NCI-H2107 treated with DMSO at 0.1 percent for 48 hours (cell line): ENCODE data around the gene ZNF837.
"Not testable (repeated sequence)": the region's sequence is repeated elsewhere in the genome, so short reads cannot be mapped to it uniquely, and the experiment has no call there.

ENCODE experiments used
- DNase-seq: peaks from one replicate; lab custom pipeline; 2025; ENCODE audit not compliant: unreplicated experiment; lab: John Stamatoyannopoulos, UW

Gene ZNF837

GRCh38 chr19:58396691-58397532 lies 16.1 kb upstream of the ZNF837 start:
- DNase-seq = no peak

GRCh38 chr19:58395979-58396627 lies 15.3 kb upstream of the ZNF837 start:
- no peak for DNase-seq

DNA sequence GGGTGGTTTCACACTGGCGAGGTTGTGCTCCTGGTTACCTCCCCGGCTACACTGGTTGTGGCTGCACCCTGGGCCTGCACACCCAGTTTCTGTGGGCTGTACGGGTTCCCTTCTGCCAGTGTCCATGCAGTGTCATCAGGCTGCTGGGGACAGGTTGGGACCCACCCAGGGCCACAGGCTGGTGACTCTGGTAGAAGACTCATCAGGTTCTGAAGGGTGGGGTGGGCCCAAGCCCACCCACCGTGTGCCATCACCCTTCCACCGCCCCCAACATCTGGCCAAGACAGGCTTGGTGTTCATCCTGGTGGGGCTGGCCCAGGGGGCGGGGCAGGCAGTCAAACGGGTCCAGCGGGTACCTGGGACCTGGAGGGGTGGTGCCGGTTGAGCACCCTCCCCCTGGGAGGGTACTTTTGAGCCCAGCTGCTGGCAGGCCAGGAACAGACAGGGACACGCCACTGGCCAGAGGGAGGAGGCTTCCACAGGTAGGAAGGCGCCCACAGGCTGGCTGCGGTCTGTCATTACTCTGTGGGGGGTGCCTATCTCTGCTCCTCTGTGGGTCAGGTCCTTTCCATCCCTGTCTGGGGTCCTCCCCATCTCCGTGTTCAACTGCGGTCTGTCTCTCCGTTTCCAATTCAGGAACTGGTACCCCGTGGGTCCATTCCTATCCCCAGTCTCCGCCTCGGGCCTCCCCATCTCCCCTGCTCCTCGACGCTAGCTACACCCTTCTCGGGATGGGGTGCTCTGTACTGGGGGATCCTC lies 14.6 kb upstream of the ZNF837 start, which contains the start of gene RNF225:
TSS of gene RNF225 (plus strand) at position 437 of the 759 bp plus-strand sequence. CDS start 434 bp downstream, outside the sequence.
- no peak for DNase-seq

DNA sequence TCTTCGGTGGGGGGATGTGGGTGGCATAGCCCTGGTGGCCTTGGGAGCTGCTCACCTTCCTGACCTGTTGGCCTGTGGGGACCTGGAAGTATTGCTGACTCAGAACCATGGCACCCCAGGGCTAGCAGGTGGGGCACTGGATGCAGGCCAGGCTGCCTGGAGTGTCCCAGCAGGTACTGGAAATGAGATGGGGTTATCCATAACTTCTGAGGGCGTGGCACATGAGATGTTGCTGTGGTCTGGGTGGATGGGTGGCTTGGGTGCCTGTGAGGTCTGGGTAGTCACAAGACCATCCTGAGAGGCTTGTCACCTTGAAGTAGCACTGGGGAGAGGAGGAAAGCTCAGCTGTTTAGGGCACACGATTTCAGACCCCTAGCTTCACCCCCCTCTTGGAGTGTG lies 14.0 kb upstream of the ZNF837 start:
- DNase-seq = no peak

- no peak for DNase-seq
Observed at GRCh38 chr19:58393725-58394033, 12.8 kb upstream of the ZNF837 start.

GRCh38 chr19:58392945-58393724 lies 12.3 kb upstream of the ZNF837 start:
- DNase-seq = no peak

- no peak for DNase-seq
Observed at GRCh38 chr19:58388175-58388526, 7.3 kb upstream of the ZNF837 start.

GRCh38 chr19:58387338-58388174 lies 6.7 kb upstream of the ZNF837 start:
- no peak for DNase-seq

DNA sequence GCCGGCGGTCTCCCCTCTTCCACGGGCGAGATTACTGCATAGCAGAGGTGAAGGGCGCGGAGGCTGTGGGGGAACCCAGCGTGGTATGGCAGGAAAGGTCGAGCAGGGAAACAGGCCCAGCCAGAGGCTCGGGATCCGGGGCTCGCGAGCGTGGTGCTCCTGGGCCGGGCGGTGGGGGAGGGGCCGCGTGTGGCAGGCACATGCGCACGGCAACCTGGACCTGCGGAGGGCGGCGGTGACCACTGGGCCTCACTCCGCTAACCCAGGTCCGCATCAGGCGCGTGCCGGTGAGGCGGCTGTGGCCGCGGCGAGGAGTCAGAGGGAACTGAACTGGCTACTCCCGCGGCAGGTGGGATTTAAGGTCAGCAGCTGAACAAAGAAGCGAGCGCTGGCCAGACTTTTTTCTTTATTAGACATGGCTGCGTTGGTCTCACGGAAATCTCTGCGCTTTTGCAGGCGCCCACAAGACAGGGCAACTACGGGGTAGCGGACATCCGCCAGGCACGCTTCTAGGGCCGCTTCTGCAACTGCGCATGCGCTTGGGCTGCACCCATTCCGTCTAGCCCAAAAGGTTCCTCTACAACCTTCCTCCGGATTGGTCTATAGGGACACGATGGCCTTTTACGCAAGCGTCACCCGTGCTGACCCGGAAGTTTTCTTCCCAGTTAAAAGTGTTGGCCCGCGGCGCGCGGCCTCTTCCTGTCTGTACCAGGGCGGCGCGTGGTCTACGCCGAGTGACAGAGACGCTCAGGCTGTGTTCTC lies 5.9 kb upstream of the ZNF837 start, which contains the start of gene RPS5:
TSS of gene RPS5 (plus strand) at position 694 of the 762 bp plus-strand sequence. CDS start 869 bp downstream, outside the sequence.
- peak; percentile 93 for DNase-seq

DNA sequence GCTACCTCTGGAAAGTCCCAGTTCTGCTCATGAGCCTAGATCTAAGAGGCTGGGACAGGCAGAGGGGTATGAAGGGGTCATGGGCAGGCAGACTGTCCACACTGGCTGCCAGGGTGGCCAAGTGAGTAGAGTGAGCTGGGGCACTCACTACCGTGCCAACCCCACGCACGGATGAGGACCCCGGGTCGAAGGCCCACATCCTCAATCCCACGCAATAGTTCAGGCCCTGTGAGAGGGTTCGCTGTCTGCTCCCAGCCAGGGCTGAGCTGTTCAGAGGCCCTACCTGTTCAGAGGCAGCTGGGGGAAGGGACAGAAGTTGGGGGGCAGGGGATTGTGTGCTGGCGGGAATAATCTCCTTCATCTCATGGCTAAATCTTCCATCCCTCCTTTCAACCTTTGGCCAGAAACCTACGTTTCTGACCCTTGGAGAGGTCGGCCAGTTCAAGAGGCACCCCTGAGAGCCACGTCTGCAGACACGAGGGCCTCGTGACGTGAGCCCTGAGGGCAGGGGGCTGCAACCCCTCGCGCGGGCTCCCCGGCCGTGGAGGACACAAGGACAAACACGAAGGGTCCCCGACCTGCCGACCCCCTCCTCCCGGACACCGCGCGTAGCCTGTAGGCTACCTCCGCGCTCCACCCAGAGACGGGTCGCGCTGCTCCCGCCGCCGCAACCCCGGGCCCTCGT lies 5.2 kb upstream of the ZNF837 start:
- no peak for DNase-seq

- no peak for DNase-seq
Observed at GRCh38 chr19:58385313-58385890, 4.6 kb upstream of the ZNF837 start.

GRCh38 chr19:58382997-58383603 lies 2.3 kb upstream of the ZNF837 start:
- no peak for DNase-seq

DNA sequence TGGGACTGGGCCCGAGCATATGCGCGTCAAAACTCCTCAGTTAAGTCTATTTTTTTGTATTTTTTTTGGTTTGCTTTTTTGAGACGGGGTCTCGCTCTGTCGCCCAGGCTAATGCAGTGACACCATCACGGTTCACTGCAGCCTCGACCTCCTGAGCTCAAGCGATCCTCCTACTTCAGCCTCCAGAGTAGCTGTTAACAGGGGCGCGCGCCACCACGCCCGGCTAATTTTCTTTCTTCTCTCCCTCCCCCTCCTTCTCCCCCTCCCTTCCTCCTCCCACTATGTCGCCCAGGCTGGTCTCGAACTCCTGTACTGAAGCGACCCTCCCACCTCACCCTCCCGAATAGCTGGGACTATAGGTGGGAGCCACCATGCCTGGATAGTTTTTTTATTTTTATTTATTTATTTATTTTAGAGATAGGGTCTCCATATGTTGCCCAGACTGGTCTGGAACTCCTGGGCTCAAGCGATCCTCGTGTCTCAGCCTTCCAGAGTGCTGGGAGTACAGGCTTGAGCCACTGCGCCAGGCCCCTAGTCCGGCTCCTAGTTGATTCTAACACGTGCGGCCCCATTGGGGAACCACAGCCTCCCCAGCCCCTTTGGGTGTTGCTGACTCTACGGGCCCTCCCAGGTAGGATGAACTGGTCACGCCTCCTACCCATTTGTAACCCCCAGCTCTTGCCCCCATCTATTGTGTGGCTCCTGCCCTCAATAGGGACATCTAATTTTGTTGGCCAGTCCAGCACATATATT lies 806 bp upstream of the ZNF837 start:
- no peak for DNase-seq

DNA sequence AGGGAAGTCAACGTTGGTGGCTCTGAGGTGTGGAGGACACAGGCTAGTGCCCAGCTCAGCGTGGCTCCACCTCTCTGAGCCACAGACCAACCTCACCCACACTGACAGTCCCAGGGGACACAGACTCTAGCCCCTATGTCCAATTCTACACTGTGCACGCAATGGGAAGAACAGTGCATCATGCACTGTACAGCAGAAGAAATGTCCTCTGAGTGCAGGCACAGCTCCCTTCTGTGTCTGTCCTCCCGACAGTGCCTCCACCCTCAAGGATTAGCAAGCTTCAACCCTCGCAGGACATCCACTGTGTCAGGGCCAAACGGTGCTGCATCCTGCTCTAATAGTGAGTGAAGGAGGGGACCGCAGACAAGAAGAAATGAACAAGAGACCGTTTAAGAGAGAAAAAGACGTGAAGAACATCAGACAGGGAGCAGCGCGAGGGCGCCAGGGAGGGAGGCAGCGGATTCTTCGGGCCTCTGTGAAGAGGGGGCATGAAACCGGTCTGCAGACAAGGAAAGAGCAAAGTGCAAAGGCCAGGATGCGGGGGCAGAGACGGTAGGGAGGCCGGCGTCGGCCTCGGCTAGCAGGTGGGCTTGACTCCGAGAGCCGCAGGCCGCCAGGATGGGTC lies 681 bp downstream of the ZNF837 start:
- DNase-seq = peak; percentile 45

DNA sequence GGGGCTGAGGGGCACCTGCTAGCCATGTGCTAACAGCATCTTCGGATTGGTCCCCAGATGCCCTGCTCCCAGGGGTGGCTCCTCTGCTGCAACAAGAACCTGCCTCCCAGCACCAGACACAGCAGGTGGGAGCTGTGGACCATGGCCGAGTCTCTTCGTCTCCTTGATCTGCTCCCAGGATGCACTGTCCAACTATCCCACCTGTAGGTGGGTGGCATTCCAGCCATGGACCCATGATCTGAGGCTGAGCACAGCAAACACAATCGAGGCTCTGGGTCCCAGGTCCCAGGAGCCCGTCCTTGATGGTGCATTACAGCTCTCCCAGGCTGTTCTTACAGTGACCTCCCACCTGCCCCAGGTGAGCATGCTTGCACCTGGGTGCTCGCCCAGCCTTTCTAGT lies 1.6 kb downstream of the ZNF837 start:
- no peak for DNase-seq

GRCh38 chr19:58376724-58377123 lies 4.1 kb downstream of the ZNF837 start:
- not testable (repeated sequence) for DNase-seq

- DNase-seq = no peak
Observed at GRCh38 chr19:58374200-58374599, 6.6 kb downstream of the ZNF837 start.
